HG03378 (cell line): Measurements from ENCODE around the gene ZCCHC12.
A peak's percentile ranks its signal among the peaks of the same experiment; 100 is the strongest.
"Not testable (repeated sequence)": the region's sequence is repeated elsewhere in the genome, so short reads cannot be mapped to it uniquely, and the experiment has no call there.

ENCODE experiments used
- ATAC-seq: cut with Tn5 transposase; IDR thresholded peaks from one replicate; pipeline ENCODE4 v1.9.1; 2021; ENCODE audit warnings: mild to moderate bottlenecking, moderate library complexity; ENCODE audit not compliant: unreplicated experiment

The ZCCHC12 gene

GRCh38 chrX:118823263-118824172 lies at the start of gene ZCCHC12:
Gene ZCCHC12, plus strand, starts transcription at chrX:118823824. Its CDS starts 1,421 bp downstream, at chrX:118825245.
- no peak for ATAC-seq

GRCh38 chrX:118779581-118779980 lies 44.0 kb upstream of the ZCCHC12 start:
- no peak for ATAC-seq

- no peak for ATAC-seq
Observed at GRCh38 chrX:118780509-118780908, 43.1 kb upstream of the ZCCHC12 start.

- ATAC-seq = no peak
Observed at GRCh38 chrX:118780911-118781310, 42.7 kb upstream of the ZCCHC12 start.

GRCh38 chrX:118795528-118796280 lies 27.9 kb upstream of the ZCCHC12 start:
- no peak for ATAC-seq

- no peak for ATAC-seq
Observed at GRCh38 chrX:118802857-118803256, 20.8 kb upstream of the ZCCHC12 start.

GRCh38 chrX:118807151-118808017 lies 16.2 kb upstream of the ZCCHC12 start:
- no peak for ATAC-seq

GRCh38 chrX:118817257-118817656 lies 6.4 kb upstream of the ZCCHC12 start:
- ATAC-seq = not testable (repeated sequence)

GRCh38 chrX:118824173-118824730 lies 628 bp downstream of the ZCCHC12 start:
- no peak for ATAC-seq

- ATAC-seq = no peak
Observed at GRCh38 chrX:118825227-118825626, 1.6 kb downstream of the ZCCHC12 start.

GRCh38 chrX:118839334-118839958 lies 15.8 kb downstream of the ZCCHC12 start:
- peak; percentile 46 for ATAC-seq

GRCh38 chrX:118847676-118848075 lies 24.1 kb downstream of the ZCCHC12 start:
- ATAC-seq = no peak

GRCh38 chrX:118853596-118853995 lies 30.0 kb downstream of the ZCCHC12 start:
- no peak for ATAC-seq

- ATAC-seq = no peak
Observed at GRCh38 chrX:118855681-118856310, 32.2 kb downstream of the ZCCHC12 start.

GRCh38 chrX:118857006-118857405 lies 33.4 kb downstream of the ZCCHC12 start:
- no peak for ATAC-seq

GRCh38 chrX:118861338-118861737 lies 37.7 kb downstream of the ZCCHC12 start:
- no peak for ATAC-seq

GRCh38 chrX:118862091-118862490 lies 38.5 kb downstream of the ZCCHC12 start:
- ATAC-seq = no peak

- no peak for ATAC-seq
Observed at GRCh38 chrX:118862979-118863378, 39.4 kb downstream of the ZCCHC12 start.

GRCh38 chrX:118864063-118864635 lies 40.5 kb downstream of the ZCCHC12 start:
- ATAC-seq = no peak
